Stimulated activated CD4-positive, alpha-beta T cell treated with anti-CD3 and anti-CD28 coated beads, TNF-alpha, amount 100 ng/mL, for 48 hours (primary cell): ENCODE measurements around the gene MRC2.
"Not testable (repeated sequence)": the region's sequence is repeated elsewhere in the genome, so short reads cannot be mapped to it uniquely, and the experiment has no call there.

ENCODE experiments used
- DNase-seq, 3 donors: peaks; one replicate each; pipeline ENCODE4 v3.0.0-alpha.2; 2020; ENCODE audit warnings: low read depth in 3 of 3

The MRC2 gene

GRCh38 chr17:62627219-62627903 lies at the start of gene MRC2:
MRC2 (plus strand) TSS chr17:62627670; CDS start chr17:62627803, 133 bp downstream.
- peak; percentile 8 to 41 (median 13) for DNase-seq

- no peak for DNase-seq
Observed at GRCh38 chr17:62578757-62579487, 48.5 kb upstream of the MRC2 start.

- DNase-seq: no peak
Observed at GRCh38 chr17:62580947-62581346, 46.5 kb upstream of the MRC2 start.

DNA sequence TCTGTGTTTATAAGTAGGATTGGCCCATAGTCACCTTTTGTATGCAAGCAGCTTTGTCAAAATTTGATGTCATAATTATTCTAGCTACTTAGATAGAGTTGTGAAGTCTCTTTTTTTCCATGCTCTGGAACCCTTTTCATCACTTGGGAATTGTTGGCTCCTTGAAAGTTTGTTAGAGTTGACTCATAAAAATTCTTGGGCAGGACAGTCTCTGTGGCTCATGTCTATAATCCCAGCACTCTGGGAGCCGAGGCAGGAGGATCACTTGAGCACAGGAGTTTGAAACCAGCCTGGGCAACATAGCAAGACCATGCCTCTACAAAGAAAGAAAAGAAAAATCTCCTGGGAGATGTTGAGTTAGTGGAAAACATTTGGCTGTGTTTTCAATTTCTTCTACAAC lies 45.7 kb upstream of the MRC2 start:
- no peak for DNase-seq

- no peak for DNase-seq
Observed at GRCh38 chr17:62587554-62587953, 39.9 kb upstream of the MRC2 start.

GRCh38 chr17:62588109-62588508 lies 39.4 kb upstream of the MRC2 start:
- DNase-seq: no peak

DNA sequence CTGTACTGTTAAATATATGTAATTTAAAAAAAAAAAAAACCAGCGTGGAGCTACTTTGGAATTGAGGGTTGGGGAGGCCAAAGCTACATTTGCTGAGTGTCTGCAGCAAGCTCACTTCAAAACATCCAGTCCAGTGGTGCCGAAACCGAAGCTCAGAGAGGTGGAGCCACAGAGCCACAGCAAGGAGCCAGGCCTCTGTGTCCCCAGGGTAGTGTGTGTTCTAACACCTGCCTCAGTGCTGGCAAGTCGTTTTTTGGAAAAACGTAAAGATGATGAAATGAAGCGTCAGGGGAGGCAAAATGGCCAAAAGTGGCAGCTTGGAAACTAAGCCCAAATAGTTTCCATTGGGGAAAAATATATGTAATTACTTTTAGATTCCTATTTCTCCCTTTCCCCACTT lies 36.1 kb upstream of the MRC2 start:
- no peak for DNase-seq

DNA sequence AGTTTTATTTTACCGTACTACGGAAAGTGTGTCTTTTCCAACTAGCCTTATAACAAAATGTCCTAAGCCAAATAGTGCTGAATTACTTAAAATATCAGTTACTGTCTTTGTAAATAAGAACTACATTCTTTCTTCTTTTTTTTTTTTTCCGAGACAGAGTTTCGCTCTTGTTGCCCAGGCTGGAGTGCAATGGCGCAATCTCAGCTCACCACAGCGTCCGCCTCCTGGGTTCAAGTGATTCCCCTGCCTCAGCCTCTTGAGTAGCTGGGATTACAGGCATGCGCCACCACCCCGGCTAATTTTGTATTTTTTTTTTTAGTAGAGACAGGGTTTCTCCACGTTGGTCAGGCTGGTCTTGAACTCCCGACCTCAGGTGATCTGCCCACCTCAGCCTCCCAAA lies 35.6 kb upstream of the MRC2 start:
- not testable (repeated sequence) for DNase-seq

- DNase-seq: no peak
Observed at GRCh38 chr17:62592341-62593099, 35.0 kb upstream of the MRC2 start.

DNA sequence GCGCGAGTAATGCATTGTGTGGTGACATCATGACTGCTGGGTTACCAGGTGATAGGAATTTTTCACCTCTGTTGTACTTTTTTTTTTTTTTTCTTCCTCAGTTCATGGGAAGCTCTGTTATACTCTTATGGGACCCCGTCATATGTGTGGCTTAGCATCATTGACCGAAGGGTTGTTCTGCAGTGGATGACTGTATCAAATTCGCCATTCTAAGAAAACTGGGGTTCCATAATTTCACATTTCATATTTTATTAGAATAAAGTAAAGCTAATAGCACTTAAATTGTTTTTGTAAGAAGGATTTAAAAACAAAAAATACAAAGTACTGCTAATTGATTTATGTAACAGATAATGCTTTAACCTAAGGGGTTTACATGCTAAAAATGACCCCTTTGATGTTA lies 32.0 kb upstream of the MRC2 start:
- no peak for DNase-seq

DNA sequence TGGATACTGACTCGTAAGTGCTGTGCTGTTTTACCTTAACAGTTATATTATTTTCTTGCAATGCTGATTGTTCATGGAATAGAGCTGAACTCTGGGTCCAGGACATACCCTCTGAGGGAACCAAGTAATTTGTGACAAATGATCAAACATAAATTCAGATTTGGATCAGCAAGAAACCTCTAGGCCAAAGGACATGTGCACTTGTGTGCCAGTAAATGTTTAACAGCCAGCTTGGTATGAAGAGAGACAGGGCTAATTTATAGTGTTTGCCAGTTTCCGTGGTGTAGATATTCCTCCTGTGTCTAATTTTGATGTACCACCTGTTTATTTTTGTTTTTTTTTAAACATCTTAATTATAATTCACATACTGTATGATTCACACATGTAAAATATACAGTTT lies 30.8 kb upstream of the MRC2 start:
- no peak for DNase-seq

DNA sequence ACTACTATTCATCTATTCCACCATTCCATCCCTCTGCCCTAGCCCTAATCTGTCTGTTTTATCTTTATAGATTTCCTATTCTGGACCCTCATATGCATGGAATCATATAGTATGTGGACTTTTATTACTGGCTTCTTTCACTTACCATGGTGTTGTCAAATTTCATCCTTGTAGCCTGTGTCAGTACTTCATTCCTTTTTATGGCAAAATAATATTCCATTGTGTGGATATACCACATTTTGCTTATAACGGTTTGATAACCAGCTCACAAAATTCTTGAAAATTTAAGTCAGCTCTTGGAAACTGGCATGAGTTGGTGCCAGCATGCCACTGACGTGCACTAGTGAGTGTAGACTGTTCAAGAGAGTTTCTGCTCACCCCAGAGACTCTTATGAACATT lies 30.3 kb upstream of the MRC2 start:
- DNase-seq: no peak

DNA sequence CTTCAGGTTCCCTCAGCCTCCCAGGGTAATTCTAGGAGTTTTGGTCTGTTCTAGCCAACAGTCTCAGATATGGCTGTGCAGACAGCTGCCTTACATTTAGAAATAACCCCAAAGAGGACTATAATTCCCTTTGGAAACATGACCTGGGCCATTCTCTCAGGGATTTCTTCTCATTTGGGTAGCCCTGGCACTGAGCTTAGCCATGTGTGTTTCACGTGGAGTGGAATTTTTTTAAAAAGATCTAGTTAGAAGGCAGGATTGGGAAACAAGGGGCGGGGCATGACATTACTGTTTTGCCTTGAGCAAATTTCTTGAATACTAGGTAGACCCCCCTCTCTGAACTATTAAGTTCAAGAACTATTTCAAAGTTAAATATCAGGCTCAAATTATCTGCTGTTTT lies 29.6 kb upstream of the MRC2 start:
- no peak for DNase-seq

GRCh38 chr17:62599964-62600657 lies 27.4 kb upstream of the MRC2 start:
- no peak for DNase-seq

GRCh38 chr17:62600805-62601204 lies 26.7 kb upstream of the MRC2 start:
- no peak for DNase-seq

DNA sequence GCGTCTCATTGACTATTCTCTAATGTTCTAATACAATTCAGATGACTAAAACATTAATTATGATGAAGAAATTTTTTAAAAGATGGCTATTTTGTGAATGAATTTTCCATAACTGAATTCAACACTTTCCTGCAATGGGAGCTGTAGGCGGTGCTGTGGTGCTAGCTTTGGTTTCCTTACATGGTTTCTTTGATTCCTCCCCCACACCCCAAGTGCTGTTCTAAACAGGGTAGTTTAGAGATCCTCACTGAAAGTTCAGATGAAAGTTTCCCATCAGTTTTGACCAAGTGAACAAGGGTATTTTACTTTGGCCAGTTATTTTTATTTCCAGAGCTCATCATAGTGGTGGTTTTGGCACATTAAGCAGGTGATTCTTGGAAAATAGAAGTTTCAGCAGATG lies 26.0 kb upstream of the MRC2 start:
- DNase-seq: no peak

- not testable (repeated sequence) for DNase-seq
Observed at GRCh38 chr17:62603783-62604182, 23.7 kb upstream of the MRC2 start.

DNA sequence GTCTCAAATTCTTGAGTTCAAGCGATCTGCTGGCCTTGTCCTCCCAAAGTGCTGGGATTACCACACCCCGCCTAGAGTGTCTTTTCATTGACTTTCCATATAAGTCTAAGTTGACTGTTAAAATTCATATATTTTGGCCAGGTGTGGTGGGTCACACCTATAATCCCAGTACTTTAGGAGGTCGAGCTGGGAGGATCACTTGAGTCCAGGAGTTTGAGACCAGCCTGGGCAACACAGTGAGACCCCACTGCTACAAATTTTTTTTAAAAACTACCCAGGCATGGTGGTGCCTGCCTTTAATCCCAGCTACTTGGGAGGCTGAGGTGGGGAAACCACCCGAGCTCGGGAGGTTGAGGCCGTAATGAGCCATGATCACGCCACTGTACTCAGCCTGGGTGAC lies 21.9 kb upstream of the MRC2 start:
- no peak for DNase-seq

DNA sequence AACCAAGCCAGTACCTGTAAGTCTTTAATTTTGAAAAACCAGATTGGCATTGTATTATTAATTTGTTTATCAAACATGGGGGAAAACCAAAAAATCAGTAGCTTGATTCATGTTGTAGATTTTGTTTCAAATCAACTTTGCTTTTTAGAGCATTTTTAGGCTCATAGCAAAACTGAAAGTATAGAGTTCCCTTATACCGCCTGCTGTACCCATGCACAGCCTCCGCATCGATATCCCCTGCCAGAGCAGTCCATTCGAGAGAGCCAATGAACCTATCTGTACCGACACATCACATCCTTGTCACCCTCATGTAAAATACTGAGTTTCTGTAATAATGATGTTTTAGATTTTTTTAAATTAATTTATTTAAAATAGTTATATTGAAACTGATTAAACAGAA lies 16.2 kb upstream of the MRC2 start:
- DNase-seq: no peak

DNA sequence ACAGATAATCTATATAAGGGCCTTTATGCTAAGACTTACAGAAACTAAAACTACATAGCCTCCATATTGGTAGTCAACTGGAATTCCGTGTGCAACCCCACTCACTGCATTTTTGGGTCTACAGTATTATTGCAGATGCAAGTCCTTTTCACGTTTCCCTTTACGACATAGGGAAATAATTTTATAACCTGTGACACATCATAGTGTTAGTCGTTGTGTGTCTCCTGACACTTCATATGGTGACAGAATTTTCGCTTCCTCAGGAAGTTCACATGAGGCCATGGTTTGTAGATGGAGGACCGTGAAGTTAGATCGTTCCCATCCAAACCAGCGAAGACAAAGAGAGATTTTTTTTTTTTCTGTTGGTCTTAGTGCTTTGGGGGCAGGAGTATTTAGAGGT lies 15.7 kb upstream of the MRC2 start:
- DNase-seq: no peak

GRCh38 chr17:62612289-62612688 lies 15.2 kb upstream of the MRC2 start:
- not testable (repeated sequence) for DNase-seq

DNA sequence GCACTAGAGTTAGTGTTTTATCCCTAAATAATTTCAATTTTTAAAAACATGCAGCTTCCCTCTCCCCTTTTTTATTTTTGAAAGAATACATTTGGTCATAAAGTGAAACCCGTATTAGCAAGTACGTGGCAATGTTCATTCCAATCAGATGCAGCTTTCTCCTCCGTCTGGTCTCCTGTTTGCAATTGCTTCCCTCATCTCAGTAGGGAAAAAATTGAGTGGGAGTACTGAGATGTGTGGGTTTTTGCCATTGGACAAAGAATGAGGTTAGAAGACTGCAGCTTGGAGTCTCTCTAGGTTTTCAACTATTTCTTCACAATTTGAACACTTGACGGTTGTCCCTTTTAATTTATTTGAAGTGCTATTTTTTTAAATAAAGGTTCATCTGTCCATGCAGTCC lies 14.4 kb upstream of the MRC2 start:
- not testable (repeated sequence) for DNase-seq
